Endothelial cell of umbilical vein (primary cell): ENCODE results near the gene MYH7. TPM values are rescaled to one million over a fixed set of nuclear protein-coding genes. Genes with fewer than 3 reads are reported as not detected.

Experiments used
- BruUV-seq: library from RNA; stranded (reverse); fragments of 400-500 nt; replicated peaks from 2 replicates; lab custom pipeline; 2021; lab: Mats Ljungman, UMichigan
- CTCF ChIA-PET: fragments of 300-600, 350-600 bp; sonication (Branson Sonifier 250); formaldehyde crosslinking; loops from one replicate; lab custom pipeline; 2021; ENCODE audit warnings: antibody characterized with exemption, inconsistent platforms; lab: Charles Lee
- POLR2A ChIA-PET: fragments of 300-600, 350-600 bp; sonication (Branson Sonifier 250); formaldehyde crosslinking; loops from one replicate; lab custom pipeline; 2021; ENCODE audit warnings: antibody characterized with exemption, inconsistent platforms; lab: Charles Lee
- DNase-seq: peaks from one replicate; pipeline ENCODE4 v3.0.0-alpha.2; 2011; ENCODE audit warnings: low read depth, low spot score
- FAIRE-seq: peaks from 2 replicates; lab custom pipeline; 2011; peaks lifted over from hg19 to GRCh38; lab: Jason Lieb, UNC
- H2AFZ ChIP-seq: 2 replicates; pipeline ENCODE4 v1.6.0; 2012; ENCODE audit warnings: low read depth, low read length, control low read depth, inconsistent platforms
- H3K27ac ChIP-seq: 2 replicates; pipeline ENCODE4 v1.5.1; 2011; ENCODE audit warnings: low read depth, mild to moderate bottlenecking, control low read depth, low read length, moderate library complexity; ENCODE audit not compliant: insufficient read depth
- H3K27me3 ChIP-seq, 2 experiments: 2 replicates each; pipeline versions ENCODE4 v1.6.0 to v1.6.1; 2011; ENCODE audit warnings: low read length in 2 of 2, mixed read lengths in 1 of 2; ENCODE audit not compliant: control insufficient read depth in 2 of 2, insufficient read depth in 2 of 2
- H3K36me3 ChIP-seq, 2 experiments: 2 replicates in 1 of 2; 3 replicates in 1 of 2; pipeline ENCODE4 v1.5.1; 2011; ENCODE audit warnings: low read length in 2 of 2, mild to moderate bottlenecking in 1 of 2, moderate library complexity in 1 of 2; ENCODE audit not compliant: control insufficient read depth in 2 of 2, insufficient read depth in 2 of 2; ENCODE audit errors: extremely low read depth in 1 of 2
- H3K4me1 ChIP-seq: 3 replicates; pipeline ENCODE4 v1.5.1; 2011; ENCODE audit warnings: mild to moderate bottlenecking, low read length; ENCODE audit not compliant: control insufficient read depth, insufficient read depth; ENCODE audit errors: extremely low read depth
- H3K4me2 ChIP-seq: 2 replicates; pipeline ENCODE4 v1.6.1; 2011; ENCODE audit warnings: low read length, control low read depth, mixed read lengths; ENCODE audit not compliant: insufficient read depth
- H3K4me3 ChIP-seq, 3 experiments: fragments of 200-600 bp in 1 of 3; sonication (generic), shearing (Covaris generic) in 1 of 3; replicated peaks in 1 of 3; 2 replicates each; pipeline ENCODE4 v1.5.1; 2011 to 2016; ENCODE audit warnings: control low read depth in 3 of 3, low read length in 3 of 3, mild to moderate bottlenecking in 2 of 3, inconsistent platforms in 1 of 3, low read depth in 1 of 3, moderate library complexity in 1 of 3; ENCODE audit not compliant: insufficient read depth in 1 of 3
- H3K79me2 ChIP-seq: 2 replicates; pipeline ENCODE4 v1.6.0; 2012; ENCODE audit warnings: low read length, inconsistent platforms; ENCODE audit not compliant: control insufficient read depth, insufficient read depth
- H3K9ac ChIP-seq: replicated peaks from 2 replicates; pipeline ENCODE3; 2011; ENCODE audit warnings: low read length, control low read depth; ENCODE audit not compliant: insufficient read depth; ENCODE audit errors: extremely low read depth
- H3K9me1 ChIP-seq: replicated peaks from 3 replicates; pipeline ENCODE4 v1.6.0; 2011; ENCODE audit warnings: mild to moderate bottlenecking, low read length; ENCODE audit not compliant: control insufficient read depth, insufficient read depth; ENCODE audit errors: extremely low read depth
- H3K9me3 ChIP-seq: replicated peaks from 2 replicates; pipeline ENCODE4 v1.5.1; 2012; ENCODE audit warnings: low read length, inconsistent platforms; ENCODE audit not compliant: control insufficient read depth, insufficient read depth
- H4K20me1 ChIP-seq: replicated peaks from 2 replicates; pipeline ENCODE3; 2011; ENCODE audit warnings: mild to moderate bottlenecking, low read length; ENCODE audit not compliant: control insufficient read depth, insufficient read depth; ENCODE audit errors: extremely low read depth
- CTCF ChIP-seq, 2 donors: IDR thresholded peaks; 1 replicate in 1 of 2; 2 replicates in 1 of 2; pipeline ENCODE4 v1.5.1; 2011; ENCODE audit warnings: low read length in 2 of 2, mild to moderate bottlenecking in 2 of 2, moderate library complexity in 2 of 2, control low read depth in 1 of 2, inconsistent platforms in 1 of 2, low read depth in 1 of 2; ENCODE audit not compliant: insufficient read depth in 1 of 2; ENCODE audit errors: extremely low read depth in 1 of 2
- EZH2 ChIP-seq: IDR thresholded peaks from 2 replicates; pipeline ENCODE4 v1.6.1; 2012; ENCODE audit warnings: borderline replicate concordance, low read depth, mild to moderate bottlenecking, moderate library complexity, low read length, inconsistent platforms; ENCODE audit not compliant: severe bottlenecking
- FOS ChIP-seq: IDR thresholded peaks from 2 replicates; pipeline ENCODE4 v1.6.1; 2011; ENCODE audit warnings: mild to moderate bottlenecking, low read length, moderate library complexity, borderline replicate concordance; ENCODE audit not compliant: insufficient read depth
- GATA2 ChIP-seq: IDR thresholded peaks from 2 replicates; pipeline ENCODE4 v1.7.0; 2011; ENCODE audit warnings: low read depth, mild to moderate bottlenecking, moderate library complexity, mixed read lengths, low read length; ENCODE audit not compliant: insufficient read length, insufficient read depth
- JUN ChIP-seq: IDR thresholded peaks from 2 replicates; pipeline ENCODE4 v1.6.1; 2011; ENCODE audit warnings: borderline replicate concordance, low read depth; ENCODE audit not compliant: insufficient read length, insufficient read depth
- MAX ChIP-seq: IDR thresholded peaks from 2 replicates; pipeline ENCODE4 v1.6.1; 2011; ENCODE audit not compliant: insufficient read depth, insufficient read length
- MYC ChIP-seq: IDR thresholded peaks from one replicate; pipeline ENCODE4 v1.6.1; 2011; ENCODE audit warnings: mild to moderate bottlenecking, low read depth, low read length
- POLR2A ChIP-seq: IDR thresholded peaks from 2 replicates; pipeline ENCODE4 v1.6.1; 2012; ENCODE audit warnings: low read depth, mild to moderate bottlenecking, control low read depth, low read length
- POLR2AphosphoS5 ChIP-seq: IDR thresholded peaks from 2 replicates; pipeline ENCODE4 v1.6.1; 2012; ENCODE audit warnings: low read depth, mild to moderate bottlenecking, control low read depth, low read length, moderate library complexity; ENCODE audit not compliant: insufficient read depth
- dilution Hi-C: fragments of 300-500 bp; cut with MboI; formaldehyde crosslinking; loops from one replicate; pipeline ENCODE4 v1.15.0; 2019; ENCODE audit warnings: low sequenced_read_pairs; ENCODE audit not compliant: extremely low pct_ligation_motif_present
- intact Hi-C: fragments of 100-400 bp; cut with micrococcal nuclease; formaldehyde crosslinking; loops from one replicate; pipeline ENCODE4 v1.10.0; 2022
- polyA plus RNA-seq, 4 experiments: library from polyadenylated mRNA; depleted of rRNA in 3 of 4; stranded (reverse) in 3 of 4; unstranded in 1 of 4; fragments of >200 nt; gene quantifications; 2 replicates each; pipeline versions ENCODE4 v1.2.1 to v1.2.3, GENCODE V29; 2011 to 2012; ENCODE audit warnings: missing spikeins in 1 of 4
- total RNA-seq: library from RNA; stranded (reverse); gene quantifications from 2 replicates; pipeline ENCODE4 v1.2.3, GENCODE V29; 2021

The MYH7 gene
- total and polyA plus RNA-seq, 2 donors (not counting 3 experiments of a cell fraction or from before 2014, with no cell fraction given) = not detected

- CTCF ChIA-PET = no interaction called here
- Histone ChIP-seq H3K4me1 (no peaks in the 10 kb centered on the region), H3K4me3 (no peak overlapping the region), H3K27me3 (peaks cover 6 to 8% of the 10 kb centered on the region in 2 experiments), H3K9ac (no peak overlapping the region), H3K4me2 (no peak overlapping the region), H4K20me1 (no peaks in the 10 kb centered on the region), H3K27ac (no peak overlapping the region), H2AFZ (no peak overlapping the region), H3K79me2 (no peaks in the 10 kb centered on the region), H3K36me3 (no peaks in the 10 kb centered on the region), H3K9me3 (no peaks in the 10 kb centered on the region), H3K9me1 (no peaks in the 10 kb centered on the region)
- no peak for FAIRE-seq
- no TSS peak for BruUV-seq
- dilution Hi-C loops (no loop called here), intact Hi-C loops (no loop called here)
- TF ChIP-seq EZH2 (no peak), POLR2AphosphoS5 (no peak), GATA2 (no peak), CTCF (IDR thresholded peaks at IDR 0.05; ENCODE audit: extremely low read depth in 1 of 2, insufficient read depth in 1 of 2, low read depth in 1 of 2, low read length in 2 of 2) (no peak), POLR2A (no peak), FOS (no peak), MYC (no peak), JUN (no peak), MAX (no peak)
- no peak for DNase-seq
- POLR2A ChIA-PET = no interaction called here
Observed at GRCh38 chr14:23444314-23444713, 8.9 kb upstream of the MYH7 start.
